UCSD-AML1 (cell line): ENCODE data around the gene ATF5.
A peak's percentile ranks its signal among the peaks of the same experiment; 100 is the strongest.

Experiments
- DNase-seq: peaks from one replicate; lab custom pipeline; 2025; ENCODE audit not compliant: unreplicated experiment; lab: John Stamatoyannopoulos, UW

The ATF5 gene

GRCh38 chr19:49972841-49973240 is 43.8 kb downstream of the ATF5 start:
- no peak for DNase-seq

- peak; percentile 41 for DNase-seq
Measured at GRCh38 chr19:49973987-49974386, 45.0 kb downstream of the ATF5 start.

- DNase-seq = no peak
Measured at GRCh38 chr19:49975051-49975450, 46.0 kb downstream of the ATF5 start.

- DNase-seq = no peak
Measured at GRCh38 chr19:49976496-49976895, 47.5 kb downstream of the ATF5 start.

GRCh38 chr19:49977076-49977475 is 48.1 kb downstream of the ATF5 start:
- DNase-seq = no peak

- no peak for DNase-seq
Measured at GRCh38 chr19:49977881-49978280, 48.9 kb downstream of the ATF5 start.

GRCh38 chr19:49978324-49978723 is 49.3 kb downstream of the ATF5 start:
- DNase-seq = no peak

- no peak for DNase-seq
Measured at GRCh38 chr19:49981603-49982593, 52.9 kb downstream of the ATF5 start.
